ENCODE results near the gene HINFP.
"Not testable (repeated sequence)": the region's sequence is repeated elsewhere in the genome, so short reads cannot be mapped to it uniquely, and the experiment has no call there.

The HINFP gene

GRCh38 chr11:119158467-119158866, 37.1 kb downstream of the HINFP start:
- no peaks in the 10 kb centered on the region for H3K4me1 ChIP-seq (ENCODE audit: insufficient read depth, low read length)
- no peaks in the 10 kb centered on the region for H3K36me3 ChIP-seq (ENCODE audit: insufficient read depth, low read length)
- H3K9me3 ChIP-seq (ENCODE audit: low read length): no peaks in the 10 kb centered on the region
- no peak overlapping the region for H2AFZ ChIP-seq (ENCODE audit: low read depth, low read length)
- no peak overlapping the region for H3K4me3 ChIP-seq (ENCODE audit: low read length)
- H3K27me3 ChIP-seq (ENCODE audit: insufficient read depth, low read length): peaks cover 35% of the 10 kb centered on the region

- Histone ChIP-seq H3K4me1 (ENCODE audit: insufficient read depth, low read length) (no peaks in the 10 kb centered on the region), H3K36me3 (ENCODE audit: insufficient read depth, low read length) (no peaks in the 10 kb centered on the region), H2AFZ (ENCODE audit: low read depth, low read length) (no peak overlapping the region), H3K27me3 (ENCODE audit: insufficient read depth, low read length) (peaks cover 31% of the 10 kb centered on the region), H3K4me3 (ENCODE audit: low read length) (no peak overlapping the region), H3K9me3 (ENCODE audit: low read length) (no peaks in the 10 kb centered on the region)
Measured at GRCh38 chr11:119160151-119160550, 38.8 kb downstream of the HINFP start.

- Histone ChIP-seq H3K36me3 (ENCODE audit: insufficient read depth, low read length) (no peaks in the 10 kb centered on the region), H3K4me3 (ENCODE audit: low read length) (no peak overlapping the region), H3K4me1 (ENCODE audit: insufficient read depth, low read length) (no peaks in the 10 kb centered on the region), H3K27me3 (ENCODE audit: insufficient read depth, low read length) (peaks cover 27% of the 10 kb centered on the region), H2AFZ (ENCODE audit: low read depth, low read length) (no peak overlapping the region), H3K9me3 (ENCODE audit: low read length) (no peaks in the 10 kb centered on the region)
Measured at GRCh38 chr11:119161871-119162270, 40.5 kb downstream of the HINFP start.

- Histone ChIP-seq H3K4me1 (ENCODE audit: insufficient read depth, low read length) (no peaks in the 10 kb centered on the region), H3K4me3 (ENCODE audit: low read length) (no peak overlapping the region), H3K27me3 (ENCODE audit: insufficient read depth, low read length) (peaks cover 17% of the 10 kb centered on the region)
Measured at GRCh38 chr11:119166368-119167076, 45.1 kb downstream of the HINFP start.

GRCh38 chr11:119167077-119167458, 45.7 kb downstream of the HINFP start:
- not testable (repeated sequence) for H3K4me1 ChIP-seq (ENCODE audit: insufficient read depth, low read length); H3K36me3 ChIP-seq (ENCODE audit: insufficient read depth, low read length); H3K4me3 ChIP-seq (ENCODE audit: low read length); H3K9me3 ChIP-seq (ENCODE audit: low read length); H2AFZ ChIP-seq (ENCODE audit: low read depth, low read length)
- peaks cover 13% of the 10 kb centered on the region for H3K27me3 ChIP-seq (ENCODE audit: insufficient read depth, low read length)

More at GRCh38 chr11:119166368-119167076, 45.1 kb downstream of the HINFP start:
- no peaks in the 10 kb centered on the region for H3K9me3 ChIP-seq (ENCODE audit: low read length)
- no peaks in the 10 kb centered on the region for H3K36me3 ChIP-seq (ENCODE audit: insufficient read depth, low read length)
- no peak overlapping the region for H2AFZ ChIP-seq (ENCODE audit: low read depth, low read length)

GRCh38 chr11:119167933-119168332, 46.6 kb downstream of the HINFP start:
- Histone ChIP-seq H3K36me3 (ENCODE audit: insufficient read depth, low read length) (no peaks in the 10 kb centered on the region), H3K27me3 (ENCODE audit: insufficient read depth, low read length) (peaks cover 13% of the 10 kb centered on the region), H3K4me3 (ENCODE audit: low read length) (no peak overlapping the region), H3K9me3 (ENCODE audit: low read length) (no peaks in the 10 kb centered on the region), H2AFZ (ENCODE audit: low read depth, low read length) (no peak overlapping the region), H3K4me1 (ENCODE audit: insufficient read depth, low read length) (no peaks in the 10 kb centered on the region)

- Histone ChIP-seq H3K4me1 (ENCODE audit: insufficient read depth, low read length) (no peaks in the 10 kb centered on the region), H3K9me3 (ENCODE audit: low read length) (no peaks in the 10 kb centered on the region), H2AFZ (ENCODE audit: low read depth, low read length) (peak within 1 kb of the TSS; percentile 49), H3K4me3 (ENCODE audit: low read length) (peak within 1 kb of the TSS; percentile 25), H3K36me3 (ENCODE audit: insufficient read depth, low read length) (no peaks in the 10 kb centered on the region), H3K27me3 (ENCODE audit: insufficient read depth, low read length) (peaks cover 13% of the 10 kb centered on the region)
Measured at GRCh38 chr11:119168471-119169281, 47.3 kb downstream of the HINFP start, which contains the start of gene NLRX1. NLRX1 (plus strand) TSS chr11:119168725; CDS start chr11:119171404, 2,679 bp downstream.

- Histone ChIP-seq H3K27me3 (ENCODE audit: insufficient read depth, low read length) (peaks cover 13% of the 10 kb centered on the region), H3K36me3 (ENCODE audit: insufficient read depth, low read length) (no peaks in the 10 kb centered on the region), H2AFZ (ENCODE audit: low read depth, low read length) (peak overlapping the region; percentile 49), H3K4me1 (ENCODE audit: insufficient read depth, low read length) (no peaks in the 10 kb centered on the region), H3K4me3 (ENCODE audit: low read length) (peak overlapping the region; percentile 25), H3K9me3 (ENCODE audit: low read length) (no peaks in the 10 kb centered on the region)
Measured at GRCh38 chr11:119169282-119169719, 47.9 kb downstream of the HINFP start.

GRCh38 chr11:119172513-119172912, 51.1 kb downstream of the HINFP start:
- H3K4me3 ChIP-seq (ENCODE audit: low read length): no peak overlapping the region
- H2AFZ ChIP-seq (ENCODE audit: low read depth, low read length): no peak overlapping the region
- H3K36me3 ChIP-seq (ENCODE audit: insufficient read depth, low read length): no peaks in the 10 kb centered on the region
- peaks cover 12% of the 10 kb centered on the region for H3K27me3 ChIP-seq (ENCODE audit: insufficient read depth, low read length)
- no peaks in the 10 kb centered on the region for H3K9me3 ChIP-seq (ENCODE audit: low read length)
- peaks cover under 1% of the 10 kb centered on the region for H3K4me1 ChIP-seq (ENCODE audit: insufficient read depth, low read length)

GRCh38 chr11:119173453-119173852, 52.1 kb downstream of the HINFP start:
- Histone ChIP-seq H3K27me3 (ENCODE audit: insufficient read depth, low read length) (peaks cover 7% of the 10 kb centered on the region), H3K36me3 (ENCODE audit: insufficient read depth, low read length) (no peaks in the 10 kb centered on the region), H3K4me1 (ENCODE audit: insufficient read depth, low read length) (peaks cover 8% of the 10 kb centered on the region), H2AFZ (ENCODE audit: low read depth, low read length) (no peak overlapping the region), H3K9me3 (ENCODE audit: low read length) (no peaks in the 10 kb centered on the region), H3K4me3 (ENCODE audit: low read length) (no peak overlapping the region)

- Histone ChIP-seq H3K27me3 (ENCODE audit: insufficient read depth, low read length) (no peaks in the 10 kb centered on the region), H3K4me1 (ENCODE audit: insufficient read depth, low read length) (peaks cover 8% of the 10 kb centered on the region), H3K4me3 (ENCODE audit: low read length) (no peak overlapping the region), H3K9me3 (ENCODE audit: low read length) (no peaks in the 10 kb centered on the region), H2AFZ (ENCODE audit: low read depth, low read length) (no peak overlapping the region), H3K36me3 (ENCODE audit: insufficient read depth, low read length) (no peaks in the 10 kb centered on the region)
Measured at GRCh38 chr11:119175493-119176077, 54.2 kb downstream of the HINFP start.

GRCh38 chr11:119178166-119178680, 56.8 kb downstream of the HINFP start:
- peaks cover 8% of the 10 kb centered on the region for H3K4me1 ChIP-seq (ENCODE audit: insufficient read depth, low read length)
- no peaks in the 10 kb centered on the region for H3K36me3 ChIP-seq (ENCODE audit: insufficient read depth, low read length)
- no peaks in the 10 kb centered on the region for H3K27me3 ChIP-seq (ENCODE audit: insufficient read depth, low read length)
- no peak overlapping the region for H3K4me3 ChIP-seq (ENCODE audit: low read length)
- no peak overlapping the region for H2AFZ ChIP-seq (ENCODE audit: low read depth, low read length)
- no peaks in the 10 kb centered on the region for H3K9me3 ChIP-seq (ENCODE audit: low read length)

GRCh38 chr11:119179342-119179741, 58.0 kb downstream of the HINFP start:
- Histone ChIP-seq H3K4me1 (ENCODE audit: insufficient read depth, low read length) (peaks cover 8% of the 10 kb centered on the region), H2AFZ (ENCODE audit: low read depth, low read length) (no peak overlapping the region), H3K9me3 (ENCODE audit: low read length) (no peaks in the 10 kb centered on the region), H3K27me3 (ENCODE audit: insufficient read depth, low read length) (no peaks in the 10 kb centered on the region), H3K4me3 (ENCODE audit: low read length) (no peak overlapping the region), H3K36me3 (ENCODE audit: insufficient read depth, low read length) (no peaks in the 10 kb centered on the region)

Data from neuron (in vitro differentiated cells).